ENCODE data around the gene FBXL20.
A peak's percentile ranks its signal among the peaks of the same experiment; 100 is the strongest.
"Not testable (repeated sequence)": the region's sequence is repeated elsewhere in the genome, so short reads cannot be mapped to it uniquely, and the experiment has no call there.

Gene FBXL20

DNA sequence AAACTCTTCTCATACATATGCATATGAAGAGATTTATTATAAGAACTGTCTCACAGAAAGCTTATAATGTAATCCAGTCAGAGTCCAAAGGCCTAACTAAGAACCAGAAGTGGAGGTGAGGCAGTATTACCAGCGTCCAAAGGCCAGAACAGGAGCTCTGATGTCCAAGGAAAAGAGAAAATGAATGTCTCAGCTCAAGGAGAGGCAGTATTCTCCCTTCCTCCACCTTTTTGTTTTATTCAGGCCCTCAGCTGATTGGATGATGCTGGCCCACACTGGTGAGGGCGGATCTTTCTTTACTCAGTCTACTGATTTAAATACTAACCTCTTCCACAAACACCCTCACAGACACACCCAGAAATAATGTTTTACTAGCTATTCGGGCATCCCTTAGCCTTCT lies 43.4 kb downstream of the FBXL20 start:
- H3K9me3 Mint-ChIP-seq, result no peaks in the 10 kb centered on the region
- H3K27me3 Mint-ChIP-seq (ENCODE audit: low read depth), result no peaks in the 10 kb centered on the region
- H3K4me1 Mint-ChIP-seq, result no peaks in the 10 kb centered on the region
- H3K27ac Mint-ChIP-seq, result peak overlapping the region in 1 of 3 experiments; percentile 44
- TF ChIP-seq, protein P1, sequence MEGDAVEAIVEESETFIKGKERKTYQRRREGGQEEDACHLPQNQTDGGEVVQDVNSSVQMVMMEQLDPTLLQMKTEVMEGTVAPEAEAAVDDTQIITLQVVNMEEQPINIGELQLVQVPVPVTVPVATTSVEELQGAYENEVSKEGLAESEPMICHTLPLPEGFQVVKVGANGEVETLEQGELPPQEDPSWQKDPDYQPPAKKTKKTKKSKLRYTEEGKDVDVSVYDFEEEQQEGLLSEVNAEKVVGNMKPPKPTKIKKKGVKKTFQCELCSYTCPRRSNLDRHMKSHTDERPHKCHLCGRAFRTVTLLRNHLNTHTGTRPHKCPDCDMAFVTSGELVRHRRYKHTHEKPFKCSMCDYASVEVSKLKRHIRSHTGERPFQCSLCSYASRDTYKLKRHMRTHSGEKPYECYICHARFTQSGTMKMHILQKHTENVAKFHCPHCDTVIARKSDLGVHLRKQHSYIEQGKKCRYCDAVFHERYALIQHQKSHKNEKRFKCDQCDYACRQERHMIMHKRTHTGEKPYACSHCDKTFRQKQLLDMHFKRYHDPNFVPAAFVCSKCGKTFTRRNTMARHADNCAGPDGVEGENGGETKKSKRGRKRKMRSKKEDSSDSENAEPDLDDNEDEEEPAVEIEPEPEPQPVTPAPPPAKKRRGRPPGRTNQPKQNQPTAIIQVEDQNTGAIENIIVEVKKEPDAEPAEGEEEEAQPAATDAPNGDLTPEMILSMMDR (IDR thresholded peaks at IDR 0.05; ENCODE audit: unreplicated experiment in 3 of 3), result no peak
- no peak overlapping the region for H3K4me3 Mint-ChIP-seq
- H3K36me3 Mint-ChIP-seq (ENCODE audit: low read depth), result peaks cover 6% of the 10 kb centered on the region

DNA sequence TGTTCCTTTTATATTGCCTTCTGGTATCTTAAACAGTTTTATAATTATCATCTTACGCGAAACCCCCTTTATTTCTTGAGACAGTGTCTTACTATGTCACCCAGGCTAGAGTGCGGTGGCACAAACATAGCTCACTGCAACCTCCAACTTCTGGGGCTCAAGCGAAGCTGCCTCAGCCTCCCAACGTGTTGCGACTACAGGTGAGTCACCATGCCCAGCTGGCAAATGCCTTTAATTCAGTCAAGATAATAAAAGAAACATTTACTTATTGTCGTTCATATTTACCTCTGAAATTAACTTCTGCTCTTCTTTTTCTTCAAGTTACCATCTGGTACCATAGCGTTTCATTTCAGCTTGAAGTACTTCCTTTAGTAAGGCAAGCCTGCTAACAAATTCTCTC lies 43.9 kb downstream of the FBXL20 start:
- TF ChIP-seq, protein P1 (IDR thresholded peaks at IDR 0.05; ENCODE audit: unreplicated experiment in 3 of 3), result no peak
- peaks cover 6% of the 10 kb centered on the region for H3K36me3 Mint-ChIP-seq (ENCODE audit: low read depth)
- no peak overlapping the region for H3K4me3 Mint-ChIP-seq
- no peaks in the 10 kb centered on the region for H3K27me3 Mint-ChIP-seq (ENCODE audit: low read depth)
- peak overlapping the region in 1 of 3 experiments; percentile 44 for H3K27ac Mint-ChIP-seq
- no peaks in the 10 kb centered on the region for H3K9me3 Mint-ChIP-seq
- H3K4me1 Mint-ChIP-seq, result no peaks in the 10 kb centered on the region

DNA sequence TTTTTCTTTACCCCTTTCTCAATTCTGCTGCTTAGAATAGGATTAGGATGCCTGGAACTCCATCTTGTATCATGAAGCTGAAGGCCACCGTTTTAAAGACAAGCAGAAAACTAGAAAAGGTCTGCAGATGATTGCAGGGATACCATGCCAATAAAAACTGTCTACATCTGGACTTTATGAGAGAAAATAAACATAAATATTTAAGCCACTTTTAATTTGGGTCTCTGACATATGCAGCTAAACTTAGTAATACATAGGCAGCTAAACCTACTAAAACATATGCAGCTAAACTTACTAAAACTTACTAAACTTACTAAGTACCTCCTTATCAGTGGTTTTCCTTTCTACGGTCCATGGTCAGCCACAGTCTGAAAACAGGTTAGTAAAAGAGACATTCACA lies 48.4 kb downstream of the FBXL20 start:
- Mint-ChIP-seq H3K36me3 (ENCODE audit: low read depth) (peaks cover 6% of the 10 kb centered on the region), H3K4me3 (no peak overlapping the region), H3K4me1 (no peaks in the 10 kb centered on the region), H3K9me3 (no peaks in the 10 kb centered on the region), H3K27ac (no peak overlapping the region), H3K27me3 (ENCODE audit: low read depth) (no peaks in the 10 kb centered on the region)
- TF ChIP-seq, protein P1 (IDR thresholded peaks at IDR 0.05; ENCODE audit: unreplicated experiment in 3 of 3), result no peak

DNA sequence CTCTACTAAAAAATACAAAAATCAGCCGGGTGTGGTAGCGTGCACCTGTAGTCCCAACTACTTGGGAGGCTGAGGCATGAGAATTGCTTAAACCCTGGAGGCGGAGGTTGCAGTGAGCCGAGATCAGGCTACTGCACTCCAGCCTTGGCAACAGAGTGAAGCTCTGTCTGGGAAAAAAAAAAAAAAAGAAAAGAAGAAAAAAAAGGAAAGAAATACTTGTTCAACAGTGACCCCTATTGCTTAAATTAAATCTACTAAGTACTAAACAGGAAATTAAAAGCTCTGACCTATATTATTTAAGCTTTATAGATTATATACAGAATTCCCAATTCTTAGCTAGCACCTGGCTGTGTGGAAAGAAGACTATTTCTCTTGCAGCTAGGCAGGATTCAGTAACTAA lies 48.9 kb downstream of the FBXL20 start:
- Mint-ChIP-seq H3K4me3 (no peak overlapping the region), H3K4me1 (no peaks in the 10 kb centered on the region), H3K27ac (no peak overlapping the region), H3K27me3 (ENCODE audit: low read depth) (no peaks in the 10 kb centered on the region), H3K36me3 (ENCODE audit: low read depth) (peaks cover 4% of the 10 kb centered on the region), H3K9me3 (no peaks in the 10 kb centered on the region)
- TF ChIP-seq, protein P1 (IDR thresholded peaks at IDR 0.05; ENCODE audit: unreplicated experiment in 3 of 3), result no peak

DNA sequence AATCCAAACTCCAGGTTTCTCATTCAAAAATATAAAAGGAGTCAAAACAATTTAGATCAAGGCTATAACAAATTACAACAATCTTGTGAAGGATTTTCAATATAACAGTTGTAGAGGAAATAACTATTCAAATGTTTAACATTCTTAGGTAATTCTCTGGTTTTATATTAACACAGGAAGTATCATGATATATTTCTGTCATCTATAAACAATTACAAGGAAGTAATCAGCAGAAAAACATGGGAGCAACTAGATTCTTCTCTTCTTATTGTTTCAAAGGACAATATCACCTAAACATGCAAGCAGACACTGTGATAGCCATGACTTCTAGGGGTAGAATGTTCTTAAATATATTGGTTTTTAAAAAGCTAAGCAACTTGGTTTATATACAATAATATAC lies 49.9 kb downstream of the FBXL20 start:
- Mint-ChIP-seq H3K36me3 (ENCODE audit: low read depth) (no peaks in the 10 kb centered on the region), H3K4me3 (no peak overlapping the region), H3K27me3 (ENCODE audit: low read depth) (no peaks in the 10 kb centered on the region), H3K4me1 (no peaks in the 10 kb centered on the region), H3K27ac (no peak overlapping the region), H3K9me3 (no peaks in the 10 kb centered on the region)
- TF ChIP-seq, protein P1 (IDR thresholded peaks at IDR 0.05; ENCODE audit: unreplicated experiment in 3 of 3), result no peak

DNA sequence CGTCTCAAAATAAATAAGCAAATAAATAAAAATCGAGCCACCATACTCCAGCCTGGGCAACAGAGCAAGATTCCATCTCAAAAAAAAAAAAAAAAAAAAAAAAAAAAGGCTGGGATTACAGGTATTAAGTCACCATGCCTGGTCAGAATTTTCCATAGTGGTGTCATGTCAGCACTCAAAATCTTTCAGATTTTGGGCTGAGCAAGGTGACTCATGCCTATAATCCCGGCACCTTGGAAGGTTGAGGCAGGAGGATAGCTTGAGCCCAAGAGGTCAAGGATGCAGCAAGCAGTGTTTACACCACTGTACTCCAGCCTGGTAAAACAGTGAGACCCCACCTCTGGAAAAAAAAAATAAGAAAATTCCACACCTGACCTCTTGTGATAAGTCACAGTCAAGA lies 52.2 kb downstream of the FBXL20 start:
- H3K36me3 Mint-ChIP-seq (ENCODE audit: low read depth), result peaks cover 9% of the 10 kb centered on the region
- no peaks in the 10 kb centered on the region for H3K27me3 Mint-ChIP-seq (ENCODE audit: low read depth)
- no peak overlapping the region for H3K27ac Mint-ChIP-seq
- TF ChIP-seq, protein P1 (IDR thresholded peaks at IDR 0.05; ENCODE audit: unreplicated experiment in 3 of 3), result no peak
- no peaks in the 10 kb centered on the region for H3K9me3 Mint-ChIP-seq
- no peaks in the 10 kb centered on the region for H3K4me1 Mint-ChIP-seq
- H3K4me3 Mint-ChIP-seq, result no peak overlapping the region

DNA sequence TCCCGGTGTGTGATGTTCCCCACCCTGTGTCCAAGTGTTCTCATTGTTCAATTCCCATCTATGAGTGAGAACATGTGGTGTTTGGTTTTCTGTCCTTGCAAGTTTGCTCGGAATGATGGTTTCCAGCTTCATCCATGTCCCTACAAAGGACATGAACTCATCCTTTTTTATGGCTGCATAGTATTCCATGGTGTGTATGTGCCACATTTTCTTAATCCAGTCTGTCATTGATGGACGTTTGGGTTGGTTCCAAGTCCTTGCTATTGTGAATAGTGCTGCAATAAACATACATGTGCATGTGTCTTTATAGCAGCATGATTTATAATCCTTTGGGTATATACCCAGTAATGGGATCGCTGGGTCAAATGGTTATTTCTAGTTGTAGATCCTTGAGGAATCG lies 54.6 kb downstream of the FBXL20 start:
- H3K4me1 Mint-ChIP-seq; H3K27me3 Mint-ChIP-seq (ENCODE audit: low read depth); H3K27ac Mint-ChIP-seq; H3K9me3 Mint-ChIP-seq; H3K4me3 Mint-ChIP-seq: not testable (repeated sequence)
- peaks cover 11% of the 10 kb centered on the region for H3K36me3 Mint-ChIP-seq (ENCODE audit: low read depth)
